DND-41 (cell line): Measurements from ENCODE around the gene IGF2BP3.

ENCODE experiments used
- EZH2 ChIP-seq: IDR thresholded peaks from 3 replicates; pipeline ENCODE4 v1.6.1; 2012; ENCODE audit warnings: borderline replicate concordance, low read depth, mild to moderate bottlenecking, moderate library complexity, low read length, inconsistent platforms; ENCODE audit not compliant: severe bottlenecking
- TF ChIP-seq, protein P1 (sequence below): IDR thresholded peaks from 2 replicates; pipeline ENCODE4 v1.5.1; 2012; ENCODE audit warnings: borderline replicate concordance, low read length, moderate library complexity, mild to moderate bottlenecking; ENCODE audit not compliant: poor library complexity, severe bottlenecking; ENCODE audit errors: extremely low read depth

- TF ChIP-seq, protein P1, sequence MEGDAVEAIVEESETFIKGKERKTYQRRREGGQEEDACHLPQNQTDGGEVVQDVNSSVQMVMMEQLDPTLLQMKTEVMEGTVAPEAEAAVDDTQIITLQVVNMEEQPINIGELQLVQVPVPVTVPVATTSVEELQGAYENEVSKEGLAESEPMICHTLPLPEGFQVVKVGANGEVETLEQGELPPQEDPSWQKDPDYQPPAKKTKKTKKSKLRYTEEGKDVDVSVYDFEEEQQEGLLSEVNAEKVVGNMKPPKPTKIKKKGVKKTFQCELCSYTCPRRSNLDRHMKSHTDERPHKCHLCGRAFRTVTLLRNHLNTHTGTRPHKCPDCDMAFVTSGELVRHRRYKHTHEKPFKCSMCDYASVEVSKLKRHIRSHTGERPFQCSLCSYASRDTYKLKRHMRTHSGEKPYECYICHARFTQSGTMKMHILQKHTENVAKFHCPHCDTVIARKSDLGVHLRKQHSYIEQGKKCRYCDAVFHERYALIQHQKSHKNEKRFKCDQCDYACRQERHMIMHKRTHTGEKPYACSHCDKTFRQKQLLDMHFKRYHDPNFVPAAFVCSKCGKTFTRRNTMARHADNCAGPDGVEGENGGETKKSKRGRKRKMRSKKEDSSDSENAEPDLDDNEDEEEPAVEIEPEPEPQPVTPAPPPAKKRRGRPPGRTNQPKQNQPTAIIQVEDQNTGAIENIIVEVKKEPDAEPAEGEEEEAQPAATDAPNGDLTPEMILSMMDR, result no peak
- TF ChIP-seq EZH2, result no peak
Measured at GRCh38 chr7:23434147-23434917, 36.0 kb downstream of the IGF2BP3 start.
